Fibroblast of skin of right quadriceps (primary cell): Measurements from ENCODE around the gene C2orf49.

ENCODE experiments used
- DNase-seq: peaks from one replicate; pipeline ENCODE4 v3.0.0-alpha.2; 2013

The C2orf49 gene

DNA sequence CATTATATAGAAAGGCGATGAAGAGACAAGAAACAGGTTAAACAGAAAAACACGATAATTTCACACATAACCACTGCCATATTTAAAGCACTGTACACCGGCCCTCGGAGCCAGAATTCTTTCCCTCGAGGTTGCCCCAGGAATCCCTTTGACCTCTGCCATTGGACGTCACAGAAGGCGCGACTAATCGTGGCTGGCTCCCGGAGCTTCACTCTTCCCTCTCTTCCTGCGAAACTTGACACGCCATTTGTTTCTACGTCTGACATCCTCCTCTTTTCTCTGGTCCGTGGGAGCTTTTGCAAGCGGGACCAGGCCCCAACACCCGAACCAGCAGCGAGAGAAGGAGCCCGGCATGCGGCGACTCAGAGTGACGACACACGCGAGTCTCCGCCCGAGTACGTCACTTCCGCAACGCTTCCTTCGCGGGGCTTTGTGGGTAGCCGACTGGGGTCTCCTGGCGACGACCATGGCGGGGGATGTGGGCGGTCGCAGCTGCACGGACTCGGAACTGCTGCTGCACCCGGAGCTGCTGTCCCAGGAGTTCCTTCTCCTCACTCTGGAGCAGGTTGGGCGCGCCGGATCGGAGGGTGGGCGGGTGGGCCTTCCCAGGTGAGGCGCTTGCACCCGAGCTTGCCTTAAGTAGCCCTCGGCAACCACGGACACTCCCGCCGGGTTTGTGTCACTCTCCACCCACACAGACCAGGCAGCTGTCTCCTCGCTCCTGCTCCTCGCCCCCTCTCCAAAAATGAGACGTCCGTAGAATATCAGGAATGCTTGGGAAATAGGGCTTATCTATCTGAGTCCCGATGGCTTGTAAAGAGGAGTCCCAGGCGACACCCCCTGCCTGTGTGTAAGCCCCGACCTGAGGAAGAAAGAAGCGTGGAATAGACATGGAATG is at the start of gene C2orf49:
TSS of gene C2orf49 (plus strand) at position 419 of the 898 bp plus-strand sequence. CDS start at position 467, 48 bp downstream.
- peak; percentile 86 for DNase-seq

DNA sequence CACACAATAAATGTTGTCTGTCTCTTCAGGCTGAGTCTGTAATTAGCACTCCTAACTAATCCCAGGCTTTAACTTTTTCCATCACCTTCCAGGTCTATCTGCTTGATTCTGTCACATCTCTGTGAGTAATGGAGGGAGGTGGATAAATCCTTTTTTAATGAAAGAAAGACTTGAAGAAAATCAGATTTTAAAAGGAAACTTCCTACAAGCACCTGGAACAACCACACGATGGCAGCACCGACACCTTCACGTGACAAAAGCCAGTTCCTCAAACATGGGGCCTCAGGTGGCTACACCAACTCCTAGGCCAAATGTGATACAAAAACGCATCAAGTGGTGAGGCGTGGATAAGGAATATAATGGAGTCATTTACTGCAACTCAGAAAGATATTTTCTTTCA is 49.6 kb upstream of the C2orf49 start:
- peak; percentile 20 for DNase-seq

- no peak for DNase-seq
These were observed 49.2 kb upstream of the C2orf49 start for GRCh38 chr2:105288133-105288532.

DNA sequence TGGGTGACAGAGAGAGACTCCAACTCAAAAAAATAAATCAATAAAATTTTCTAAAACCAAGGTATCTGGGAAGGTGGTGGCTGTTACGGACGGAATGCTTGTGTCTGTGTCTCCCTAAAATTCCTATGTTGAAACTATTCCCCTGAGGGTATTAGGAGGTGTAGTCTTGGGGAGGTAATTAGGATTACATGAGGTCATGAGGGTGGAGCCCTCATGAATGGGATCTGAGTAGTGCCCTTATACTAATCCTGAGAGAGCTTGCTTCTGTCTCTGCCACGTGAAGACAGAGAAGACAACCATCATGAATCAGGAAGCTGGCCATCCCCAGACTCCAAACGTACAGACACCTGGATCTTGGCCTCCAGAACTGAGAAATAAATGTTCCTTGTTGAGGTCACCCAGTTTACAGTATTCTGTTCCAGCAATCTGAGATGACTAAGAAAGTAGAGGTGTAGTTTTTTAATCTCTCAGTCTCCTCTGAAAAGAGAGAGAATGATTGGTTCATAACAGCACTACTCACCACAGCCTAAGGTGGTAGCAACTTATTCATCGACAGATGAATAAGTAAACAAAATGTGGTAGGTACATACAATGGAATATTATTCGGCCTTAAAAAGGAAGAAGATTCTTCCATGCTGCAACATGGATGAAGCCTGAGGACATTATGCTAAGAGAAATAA is 46.2 kb upstream of the C2orf49 start:
- no peak for DNase-seq

- DNase-seq = peak; percentile 11
These were observed 45.4 kb upstream of the C2orf49 start for GRCh38 chr2:105291981-105292380.

GRCh38 chr2:105294046-105294445 is 43.3 kb upstream of the C2orf49 start:
- DNase-seq = no peak

DNA sequence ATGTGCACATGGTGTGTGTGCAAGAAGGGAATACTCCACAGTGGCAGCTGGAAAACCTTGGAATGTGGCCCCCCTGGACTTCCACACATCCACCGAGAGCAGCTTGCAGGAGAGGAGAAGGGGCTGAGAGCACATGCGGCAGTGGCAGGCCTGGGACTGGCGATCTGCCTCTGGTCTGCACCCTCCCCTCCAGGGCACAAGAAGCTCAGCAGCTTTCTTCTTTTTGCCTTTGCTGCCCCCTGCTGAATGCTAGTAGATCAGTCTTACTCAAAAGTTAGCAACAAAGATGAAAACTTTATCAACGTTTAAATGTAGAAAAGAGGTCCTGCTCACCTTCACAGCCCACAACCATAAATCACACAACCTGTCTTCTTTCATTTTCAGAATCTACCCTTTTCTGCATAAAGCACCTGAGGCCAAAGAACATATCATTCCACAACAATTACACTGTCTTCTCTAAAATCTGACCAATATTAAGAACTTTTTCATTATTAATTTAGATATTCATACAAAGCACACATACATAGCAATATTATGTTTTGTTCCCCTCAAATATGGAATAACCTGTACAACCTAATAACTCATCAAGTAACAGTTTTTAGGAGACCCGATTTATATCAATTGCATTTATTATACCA is 42.4 kb upstream of the C2orf49 start:
- peak; percentile 68 for DNase-seq

GRCh38 chr2:105296017-105296611 is 41.2 kb upstream of the C2orf49 start:
- DNase-seq = no peak

DNA sequence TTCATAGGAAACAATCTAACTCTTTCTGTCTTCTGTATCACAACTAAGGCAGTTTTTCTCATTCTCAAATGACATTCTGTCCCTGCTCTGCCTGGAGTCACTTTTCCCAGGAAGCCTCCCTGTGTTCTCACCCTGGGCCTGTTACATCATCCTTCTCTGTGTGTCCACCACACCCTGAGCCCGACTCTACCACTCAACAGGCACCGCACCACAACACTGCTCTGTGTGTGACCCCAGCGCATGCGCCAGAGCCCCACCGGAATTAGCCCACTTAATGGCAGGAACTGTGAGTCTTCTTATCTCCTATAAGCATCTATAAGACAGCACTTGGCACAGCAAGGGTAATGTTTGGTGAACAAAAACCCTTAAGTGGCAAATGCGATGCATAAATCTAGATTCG is 40.1 kb upstream of the C2orf49 start:
- no peak for DNase-seq

GRCh38 chr2:105298017-105298416 is 39.3 kb upstream of the C2orf49 start:
- DNase-seq = no peak

DNA sequence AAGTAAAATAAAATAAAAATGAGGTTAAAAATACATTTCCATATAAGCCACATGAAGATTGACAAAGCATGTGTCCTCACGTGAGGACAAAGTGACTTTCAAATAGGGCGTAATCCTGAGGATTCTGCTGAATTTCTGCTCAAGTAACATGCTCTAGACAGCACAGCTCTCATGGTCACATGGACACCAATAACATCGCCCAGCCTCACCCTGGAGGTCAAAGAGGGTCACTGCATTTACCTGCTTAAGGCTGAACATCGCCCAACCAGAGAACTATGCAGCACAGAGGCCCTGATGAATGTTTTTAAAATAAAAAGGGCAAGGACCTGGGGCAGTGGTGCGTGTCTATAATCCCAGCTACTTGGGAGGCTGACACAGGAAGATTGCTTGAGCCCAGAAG is 38.0 kb upstream of the C2orf49 start:
- no peak for DNase-seq

DNA sequence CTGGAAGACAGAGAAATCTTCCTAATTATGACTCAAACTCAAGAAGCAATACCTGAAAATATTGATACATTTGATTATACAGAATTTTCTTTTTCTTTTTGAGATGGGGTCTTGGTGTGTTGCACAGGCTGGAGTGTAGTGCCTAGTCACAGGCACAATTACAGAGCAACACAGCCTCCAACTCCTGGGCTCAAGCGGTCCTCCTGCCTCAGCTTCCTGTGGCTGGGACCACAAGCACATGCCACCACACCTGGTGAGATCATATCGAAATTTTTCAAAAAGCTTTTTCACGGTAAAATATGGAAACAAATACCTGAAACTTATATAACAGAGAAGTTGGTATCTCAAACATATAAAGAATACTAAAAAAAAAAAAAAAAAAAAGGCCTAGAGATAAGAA is 35.7 kb upstream of the C2orf49 start:
- no peak for DNase-seq

GRCh38 chr2:105307146-105307545 is 30.2 kb upstream of the C2orf49 start:
- DNase-seq = no peak

GRCh38 chr2:105307550-105307949 is 29.8 kb upstream of the C2orf49 start:
- DNase-seq = no peak

DNA sequence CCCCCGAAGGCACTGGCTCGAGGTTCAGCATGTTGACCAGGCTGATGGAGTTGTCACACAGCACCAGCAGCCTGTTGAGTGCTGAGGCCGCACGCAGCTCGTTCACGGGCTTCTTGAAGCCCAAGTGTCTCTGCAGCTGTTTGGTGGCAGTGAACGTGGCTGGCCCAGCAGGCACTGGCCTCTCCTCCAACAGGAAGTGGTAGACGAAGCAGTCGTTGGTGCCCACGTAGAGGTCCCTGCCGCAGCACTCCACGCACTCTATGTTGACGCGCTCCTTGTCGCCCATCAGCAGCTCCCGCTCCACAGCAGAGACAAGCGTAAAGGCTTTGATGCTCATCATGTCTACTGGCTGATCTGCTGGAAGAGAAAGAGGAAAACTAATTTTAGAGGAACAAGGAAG is 29.4 kb upstream of the C2orf49 start:
- DNase-seq = no peak

DNA sequence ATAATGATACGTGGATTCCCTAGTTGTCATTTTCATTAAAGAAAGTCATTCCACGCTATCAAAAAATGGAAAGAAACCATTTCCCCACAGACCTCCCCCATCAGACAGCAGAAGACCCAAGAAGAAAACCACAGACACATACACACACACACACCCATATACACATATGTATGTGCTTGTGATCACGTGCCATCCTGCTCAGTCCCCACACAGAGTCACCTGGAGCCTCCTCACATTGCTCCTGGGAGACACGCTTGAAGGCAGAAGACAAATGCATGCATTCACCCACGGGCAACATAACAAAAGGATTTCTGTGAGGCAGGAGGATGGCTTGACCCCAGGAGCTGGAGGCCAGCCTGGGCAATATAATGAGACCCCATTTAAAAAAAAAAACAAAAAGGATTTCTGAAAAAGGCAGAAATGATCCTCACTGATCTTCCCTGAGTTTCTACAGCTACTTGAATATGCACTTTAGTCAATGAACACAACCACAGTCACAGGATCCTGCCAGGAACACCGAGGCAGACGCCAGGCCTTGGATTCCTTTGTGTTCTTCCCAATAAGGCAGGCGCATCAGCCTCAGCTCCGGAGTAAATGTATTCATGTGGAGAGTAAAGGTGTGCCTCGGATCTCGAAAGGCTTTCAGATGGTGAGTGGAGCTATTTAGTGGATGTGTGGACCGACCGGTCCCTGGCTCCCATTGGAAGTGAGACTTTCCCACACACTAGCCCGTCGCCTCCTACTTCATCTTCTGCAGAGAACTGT is 28.8 kb upstream of the C2orf49 start:
- DNase-seq = no peak

DNA sequence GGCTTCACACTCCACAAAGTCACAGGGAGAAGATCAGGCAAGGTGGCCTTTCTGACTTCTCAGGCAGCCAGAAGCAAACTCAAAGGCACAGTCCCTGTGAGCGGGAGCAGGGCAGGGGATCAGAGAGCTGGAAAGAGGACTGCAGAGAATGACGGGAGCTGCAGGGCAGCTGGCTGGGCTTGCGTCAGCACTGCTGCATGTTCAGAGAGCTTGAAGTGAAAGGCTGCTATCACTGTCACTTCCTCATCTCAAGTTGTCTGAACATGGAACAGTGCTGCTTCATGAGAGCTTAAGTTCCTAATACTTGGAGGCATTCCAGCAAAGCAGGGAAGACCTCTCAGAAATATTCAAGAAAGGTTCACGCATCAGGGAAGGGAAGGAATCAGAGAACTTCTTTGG is 28.2 kb upstream of the C2orf49 start:
- no peak for DNase-seq

- DNase-seq = no peak
These were observed 23.5 kb upstream of the C2orf49 start for GRCh38 chr2:105313877-105314276.

DNA sequence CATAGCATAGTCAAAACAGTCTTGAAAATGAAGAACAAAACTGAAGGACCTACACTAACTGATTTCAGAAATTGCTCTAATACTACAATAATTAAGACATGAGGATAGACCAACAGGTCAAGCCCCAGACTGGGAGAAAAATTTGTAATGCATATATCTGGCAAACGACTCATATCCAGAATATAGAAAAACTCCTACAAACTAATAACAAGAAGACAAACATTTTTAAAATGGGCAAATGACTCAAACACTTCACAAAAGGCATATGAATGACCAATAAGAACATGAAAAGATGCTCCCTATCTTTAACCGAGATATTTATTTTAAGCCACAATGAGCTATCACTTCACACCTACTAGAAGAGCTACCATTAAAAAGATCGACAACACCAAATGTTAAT is 22.0 kb upstream of the C2orf49 start:
- DNase-seq = no peak

DNA sequence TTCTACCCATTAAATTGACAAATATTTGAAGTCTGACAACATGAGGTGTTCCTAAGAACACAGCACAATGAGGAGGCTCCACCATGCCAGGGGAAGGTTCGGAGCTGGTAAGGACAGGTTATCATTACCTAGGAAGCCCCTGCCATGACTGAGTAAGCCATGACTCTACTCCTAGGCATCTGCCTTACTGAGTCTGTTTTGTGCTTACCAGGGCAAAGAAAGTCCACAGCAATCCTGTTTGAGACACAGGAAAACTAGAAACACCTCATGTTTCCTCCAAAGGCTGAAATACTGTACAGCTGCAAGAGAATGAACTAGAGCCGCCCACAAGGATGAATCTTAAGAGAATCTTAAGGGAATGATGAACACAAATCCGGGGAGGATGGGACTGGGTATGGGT is 19.4 kb upstream of the C2orf49 start:
- no peak for DNase-seq

GRCh38 chr2:105320651-105321215 is 16.6 kb upstream of the C2orf49 start:
- no peak for DNase-seq
